ENCODE measurements around the gene JADE2. TPM values are rescaled to one million over a fixed set of nuclear protein-coding genes. Genes with fewer than 3 reads are reported as not detected.

Gene JADE2
- total and polyA plus RNA-seq, 2 donors (not counting 3 experiments of a cell fraction or from before 2014, with no cell fraction given): 11.6 to 31.1 TPM

DNA sequence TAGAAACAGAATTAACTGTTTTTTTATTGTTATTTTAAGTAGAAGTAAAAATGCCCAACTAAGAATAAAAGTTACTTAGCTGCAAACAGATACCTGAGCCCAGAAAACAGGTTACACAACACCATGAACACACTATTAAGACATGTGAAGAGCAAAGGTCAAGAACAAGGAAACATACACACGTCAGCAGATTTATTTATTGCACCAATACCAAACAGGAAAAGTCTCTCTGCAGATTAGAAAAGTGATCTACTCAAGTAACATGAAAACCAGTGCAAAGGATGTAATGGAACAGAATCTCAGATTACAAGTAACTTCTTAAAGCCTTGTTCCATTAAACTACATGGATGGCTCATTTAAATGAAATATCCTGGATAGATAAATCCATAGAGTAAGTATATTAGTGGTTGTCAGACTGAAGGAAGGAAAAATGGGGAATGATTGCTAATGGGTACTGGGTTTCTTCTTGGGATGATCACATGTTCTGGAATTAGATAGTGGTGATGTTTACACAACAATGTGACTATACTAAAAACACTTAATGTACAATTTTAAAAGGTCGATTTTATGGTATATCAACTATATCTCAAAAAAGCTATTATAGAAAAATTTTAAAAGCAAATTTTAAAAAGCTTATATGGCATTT, 101.0 kb downstream of the JADE2 start:
- ChIA-PET CTCF (no interaction called here), POLR2A (no interaction called here)
- no peaks in the 10 kb centered on the region for H4K20me1 ChIP-seq (replicated peaks; ENCODE audit: control insufficient read depth, extremely low read depth, insufficient read depth, low read length)
- H3K9me3 ChIP-seq (replicated peaks; ENCODE audit: control insufficient read depth, insufficient read depth, low read length): no peaks in the 10 kb centered on the region
- H3K4me3 ChIP-seq (replicated peaks in 1 of 3; ENCODE audit: insufficient read depth in 1 of 3, low read depth in 1 of 3, low read length in 3 of 3): no peak overlapping the region
- peak; percentile 12 for FAIRE-seq
- H3K4me2 ChIP-seq (ENCODE audit: insufficient read depth, low read length): no peak overlapping the region
- intact Hi-C loops (cut with micrococcal nuclease): no loop called here
- dilution Hi-C loops (cut with MboI; ENCODE audit: extremely low pct_ligation_motif_present, low sequenced_read_pairs): no loop called here
- H2AFZ ChIP-seq (ENCODE audit: low read depth, low read length): no peak overlapping the region
- TF ChIP-seq FOS (IDR thresholded peaks at IDR 0.05; ENCODE audit: borderline replicate concordance, insufficient read depth, low read length): no peak
- TF ChIP-seq EZH2 (IDR thresholded peaks at IDR 0.05; ENCODE audit: borderline replicate concordance, low read depth, low read length, severe bottlenecking): no peak
- TF ChIP-seq MYC (IDR thresholded peaks at IDR 0.05; ENCODE audit: low read depth, low read length): no peak
- TF ChIP-seq, protein P1, sequence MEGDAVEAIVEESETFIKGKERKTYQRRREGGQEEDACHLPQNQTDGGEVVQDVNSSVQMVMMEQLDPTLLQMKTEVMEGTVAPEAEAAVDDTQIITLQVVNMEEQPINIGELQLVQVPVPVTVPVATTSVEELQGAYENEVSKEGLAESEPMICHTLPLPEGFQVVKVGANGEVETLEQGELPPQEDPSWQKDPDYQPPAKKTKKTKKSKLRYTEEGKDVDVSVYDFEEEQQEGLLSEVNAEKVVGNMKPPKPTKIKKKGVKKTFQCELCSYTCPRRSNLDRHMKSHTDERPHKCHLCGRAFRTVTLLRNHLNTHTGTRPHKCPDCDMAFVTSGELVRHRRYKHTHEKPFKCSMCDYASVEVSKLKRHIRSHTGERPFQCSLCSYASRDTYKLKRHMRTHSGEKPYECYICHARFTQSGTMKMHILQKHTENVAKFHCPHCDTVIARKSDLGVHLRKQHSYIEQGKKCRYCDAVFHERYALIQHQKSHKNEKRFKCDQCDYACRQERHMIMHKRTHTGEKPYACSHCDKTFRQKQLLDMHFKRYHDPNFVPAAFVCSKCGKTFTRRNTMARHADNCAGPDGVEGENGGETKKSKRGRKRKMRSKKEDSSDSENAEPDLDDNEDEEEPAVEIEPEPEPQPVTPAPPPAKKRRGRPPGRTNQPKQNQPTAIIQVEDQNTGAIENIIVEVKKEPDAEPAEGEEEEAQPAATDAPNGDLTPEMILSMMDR (IDR thresholded peaks at IDR 0.05; ENCODE audit: extremely low read depth in 1 of 2, insufficient read depth in 1 of 2, low read depth in 1 of 2, low read length in 2 of 2): no peak
- TF ChIP-seq JUN (IDR thresholded peaks at IDR 0.05; ENCODE audit: borderline replicate concordance, insufficient read depth, insufficient read length, low read depth): no peak
- TF ChIP-seq GATA2 (IDR thresholded peaks at IDR 0.05; ENCODE audit: insufficient read depth, insufficient read length, low read depth, low read length): no peak
- TF ChIP-seq, protein P2, sequence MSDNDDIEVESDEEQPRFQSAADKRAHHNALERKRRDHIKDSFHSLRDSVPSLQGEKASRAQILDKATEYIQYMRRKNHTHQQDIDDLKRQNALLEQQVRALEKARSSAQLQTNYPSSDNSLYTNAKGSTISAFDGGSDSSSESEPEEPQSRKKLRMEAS (IDR thresholded peaks at IDR 0.05; ENCODE audit: insufficient read depth, insufficient read length): no peak
- TF ChIP-seq POLR2AphosphoS5 (IDR thresholded peaks at IDR 0.05; ENCODE audit: insufficient read depth, low read depth, low read length): no peak
- TF ChIP-seq POLR2A (IDR thresholded peaks at IDR 0.05; ENCODE audit: low read depth, low read length): no peak
- H3K36me3 ChIP-seq (ENCODE audit: control insufficient read depth in 2 of 2, extremely low read depth in 1 of 2, insufficient read depth in 2 of 2, low read length in 2 of 2): no peaks in the 10 kb centered on the region
- no TSS peak for BruUV-seq (replicated peaks)
- H3K27ac ChIP-seq (ENCODE audit: insufficient read depth, low read depth, low read length): no peak overlapping the region
- H3K79me2 ChIP-seq (ENCODE audit: control insufficient read depth, insufficient read depth, low read length): peaks cover 15% of the 10 kb centered on the region
- no peaks in the 10 kb centered on the region for H3K27me3 ChIP-seq (ENCODE audit: control insufficient read depth in 2 of 2, insufficient read depth in 2 of 2, low read length in 2 of 2)
- H3K4me1 ChIP-seq (ENCODE audit: control insufficient read depth, extremely low read depth, insufficient read depth, low read length): peaks cover under 1% of the 10 kb centered on the region
- no peaks in the 10 kb centered on the region for H3K9me1 ChIP-seq (replicated peaks; ENCODE audit: control insufficient read depth, extremely low read depth, insufficient read depth, low read length)
- no peak overlapping the region for H3K9ac ChIP-seq (replicated peaks; ENCODE audit: extremely low read depth, insufficient read depth, low read length)
- peak; percentile 40 for DNase-seq (ENCODE audit: low read depth, low spot score)

Small RNA genes lying within 50 kb of the gene (small RNA-seq; reads per million reads assigned to genes)
- gene RN7SL541P (ENCODE audit: insufficient read depth, insufficient read length, low read depth, low replicate concordance): not detected
- not detected for gene RNU6-456P (ENCODE audit: insufficient read depth, insufficient read length, low read depth, low replicate concordance)

Other genes with a start within 250 kb of the JADE2 start
- 0.76 and 1.1 TPM in 2 replicates for gene CDKL3, start 158.5 kb upstream of the JADE2 start, total RNA-seq
- gene CDKL3, start 158.5 kb upstream of the JADE2 start, polyA plus RNA-seq: 0.18 and 0.21 TPM in 2 replicates
- gene UBE2B, start 154.1 kb upstream of the JADE2 start, total RNA-seq: 109 and 110 TPM in 2 replicates
- 23.9 and 37.8 TPM in 2 replicates for gene UBE2B, start 154.1 kb upstream of the JADE2 start, polyA plus RNA-seq
- gene CDKN2AIPNL, start 113.8 kb upstream of the JADE2 start, total RNA-seq: 35.1 and 36.5 TPM in 2 replicates
- 17.7 and 22.2 TPM in 2 replicates for gene CDKN2AIPNL, start 113.8 kb upstream of the JADE2 start, polyA plus RNA-seq
- 56.2 and 62.5 TPM in 2 replicates for gene SAR1B, start 107.2 kb downstream of the JADE2 start, total RNA-seq
- 13.1 and 18.6 TPM in 2 replicates for gene SAR1B, start 107.2 kb downstream of the JADE2 start, polyA plus RNA-seq
- 28.6 and 30.0 TPM in 2 replicates for gene SEC24A, start 123.1 kb downstream of the JADE2 start, total RNA-seq
- 19.8 and 20.4 TPM in 2 replicates for gene SEC24A, start 123.1 kb downstream of the JADE2 start, polyA plus RNA-seq
- 32.9 and 33.3 TPM in 2 replicates for gene CAMLG, start 212.9 kb downstream of the JADE2 start, total RNA-seq
- gene CAMLG, start 212.9 kb downstream of the JADE2 start, polyA plus RNA-seq: 10.2 and 14.7 TPM in 2 replicates
- 58.0 and 65.2 TPM in 2 replicates for gene DDX46, start 233.1 kb downstream of the JADE2 start, total RNA-seq
- 8.8 and 16.0 TPM in 2 replicates for gene DDX46, start 233.1 kb downstream of the JADE2 start, polyA plus RNA-seq